B cell (primary cell): ENCODE results near the gene CLN3. TPM values are rescaled to one million over a fixed set of nuclear protein-coding genes. Genes with fewer than 3 reads are reported as not detected.

Experiments
- ATAC-seq: fragments of 200-7000 bp; cut with Tn5 transposase; one replicate; pipeline ENCODE4 v1.10.0; 2021; ENCODE audit warnings: low read depth, mild to moderate bottlenecking, moderate number of reproducible peaks, moderate library complexity
- CTCF ChIA-PET: fragments of 350-600 bp; sonication (Branson Sonifier 250); formaldehyde crosslinking; loops from one replicate; lab custom pipeline; 2021; ENCODE audit warnings: antibody characterized with exemption, inconsistent platforms; lab: Charles Lee
- POLR2A ChIA-PET: fragments of 350-600 bp; sonication (Branson Sonifier 250); formaldehyde crosslinking; loops from one replicate; lab custom pipeline; 2021; ENCODE audit warnings: antibody characterized with exemption; lab: Charles Lee
- DNase-seq: peaks from one replicate; pipeline ENCODE4 v3.0.0; 2013
- H2AFZ ChIP-seq: 2 replicates; pipeline ENCODE4 v1.6.1; 2012; ENCODE audit warnings: mild to moderate bottlenecking, low read depth, low read length; ENCODE audit not compliant: insufficient read depth, poor library complexity, severe bottlenecking
- H3K27ac ChIP-seq, 2 donors: 1 replicate in 1 of 2; 2 replicates in 1 of 2; pipeline ENCODE4 v1.5.1; 2012 to 2013; ENCODE audit warnings: low read length in 2 of 2, mild to moderate bottlenecking in 2 of 2, moderate library complexity in 1 of 2
- H3K27me3 ChIP-seq, 4 experiments: fragments of 200-600 bp in 1 of 4; sonication (generic) in 1 of 4; replicated peaks in 1 of 4; 1 replicate in 2 of 4; 2 replicates in 2 of 4; pipeline versions ENCODE4 v1.6.1 to v1.7.0; 2013 to 2016; ENCODE audit warnings: low read length in 3 of 4, mild to moderate bottlenecking in 2 of 4, mixed read lengths in 1 of 4, moderate library complexity in 1 of 4; ENCODE audit not compliant: insufficient read depth in 4 of 4, control insufficient read depth in 3 of 4; ENCODE audit errors: control extremely low read depth in 1 of 4
- H3K36me3 ChIP-seq, 2 experiments: replicated peaks in 1 of 2; 1 replicate in 1 of 2; 2 replicates in 1 of 2; pipeline versions ENCODE4 v1.6.1 to v1.7.1; 2013; ENCODE audit warnings: low read length in 1 of 2; ENCODE audit not compliant: insufficient read depth in 2 of 2, control insufficient read depth in 1 of 2; ENCODE audit errors: control extremely low read depth in 1 of 2, extremely low read depth in 1 of 2
- H3K4me1 ChIP-seq, 2 donors: fragments of 200-600 bp in 1 of 2; sonication (generic) in 1 of 2; 1 replicate in 1 of 2; 2 replicates in 1 of 2; pipeline versions ENCODE4 v1.5.1 to v1.6.1; 2013 to 2017; ENCODE audit warnings: low read length in 2 of 2; ENCODE audit not compliant: control insufficient read depth in 2 of 2, insufficient read depth in 2 of 2
- H3K4me2 ChIP-seq: replicated peaks from 2 replicates; pipeline ENCODE3; 2012; ENCODE audit warnings: mild to moderate bottlenecking, low read depth, low read length; ENCODE audit not compliant: poor library complexity, severe bottlenecking
- H3K4me3 ChIP-seq, 5 experiments: fragments of 200-600 bp in 1 of 5; sonication (generic) in 1 of 5; 1 replicate in 3 of 5; 2 replicates in 2 of 5; pipeline versions ENCODE4 v1.5.1 to v1.7.0; 2011 to 2016; ENCODE audit warnings: low read length in 4 of 5, mild to moderate bottlenecking in 4 of 5, low read depth in 2 of 5, control low read depth in 1 of 5, moderate library complexity in 1 of 5; ENCODE audit not compliant: insufficient read depth in 1 of 5; ENCODE audit errors: control extremely low read depth in 1 of 5, extremely low read depth in 1 of 5
- H3K79me2 ChIP-seq: fragments of 200-600 bp; sonication (generic); one replicate; pipeline ENCODE4 v1.6.0; 2016; ENCODE audit warnings: low read length; ENCODE audit not compliant: control insufficient read depth, insufficient read depth
- H3K9ac ChIP-seq: fragments of 200-600 bp; sonication (generic); 2 replicates; pipeline ENCODE4 v1.6.1; 2017; ENCODE audit warnings: mild to moderate bottlenecking, low read length, moderate library complexity
- H3K9me3 ChIP-seq, 3 donors: one replicate each; pipeline versions ENCODE4 v1.6.1 to v1.7.1; 2013; ENCODE audit warnings: low read length in 2 of 3; ENCODE audit not compliant: control insufficient read depth in 2 of 3, insufficient read depth in 1 of 3; ENCODE audit errors: control extremely low read depth in 1 of 3
- H4K20me1 ChIP-seq: 2 replicates; pipeline ENCODE4 v1.6.0; 2012; ENCODE audit warnings: mild to moderate bottlenecking, low read length; ENCODE audit not compliant: insufficient read depth, control insufficient read depth, poor library complexity, severe bottlenecking
- H3K27ac Mint-ChIP-seq: one replicate; pipeline ENCODE4 v1.8.0; 2021; ENCODE audit warnings: mixed read lengths
- H3K27me3 Mint-ChIP-seq: one replicate; pipeline ENCODE4 v1.8.0; 2021; ENCODE audit warnings: mixed read lengths
- H3K4me1 Mint-ChIP-seq: one replicate; pipeline ENCODE4 v1.8.0; 2021; ENCODE audit warnings: mixed read lengths
- H3K4me3 Mint-ChIP-seq: one replicate; pipeline ENCODE4 v1.8.0; 2021; ENCODE audit warnings: mixed read lengths
- H3K9me3 Mint-ChIP-seq: one replicate; pipeline ENCODE4 v1.8.0; 2022; ENCODE audit warnings: mixed read lengths; ENCODE audit not compliant: insufficient read depth
- CTCF ChIP-seq: fragments of 200-600 bp; IDR thresholded peaks from one replicate; pipeline ENCODE4 v1.8.0; 2022; ENCODE audit warnings: antibody characterized with exemption, mild to moderate bottlenecking
- EZH2 ChIP-seq: IDR thresholded peaks from 2 replicates; pipeline ENCODE4 v1.6.1; 2012; ENCODE audit warnings: borderline replicate concordance, low read depth, mild to moderate bottlenecking, moderate library complexity, low read length; ENCODE audit not compliant: insufficient read depth, poor library complexity, severe bottlenecking
- WGBS: methylation state at CpG from one replicate; pipeline ENCODE4 v1.1.5; 2013; ENCODE audit warnings: missing lambda C conversion rate; ENCODE audit not compliant: insufficient coverage; 5-methylcytosine and 5-hydroxymethylcytosine counted together
- intact Hi-C: fragments of 100-400 bp; cut with micrococcal nuclease; formaldehyde crosslinking; loops from one replicate; pipeline ENCODE4 v1.10.0; 2022
- polyA plus RNA-seq: library from polyadenylated mRNA; depleted of rRNA; stranded (reverse); fragments of >200 nt; gene quantifications from 2 replicates; pipeline ENCODE4 v1.2.3, GENCODE V29; 2012
- total RNA-seq, 2 donors: library from RNA; stranded (reverse); fragments of 120-200 nt in 1 of 2; gene quantifications; 1 replicate in 1 of 2; 2 replicates in 1 of 2; pipeline versions ENCODE4 v1.2.3 to v1.2.4, GENCODE V29; 2013 to 2022

The CLN3 gene
- total and polyA plus RNA-seq, 2 donors (not counting 1 experiment from before 2014, with no cell fraction given) = 34.3 to 37.7 TPM

- Histone ChIP-seq H2AFZ (no peak within 1 kb of the TSS), H3K4me1 (peaks cover 0 to 8% of the 10 kb centered on the region in 2 donors), H3K9me3 (no peaks in the 10 kb centered on the region), H3K4me2 (no peak within 1 kb of the TSS), H3K9ac (no peak within 1 kb of the TSS), H3K27ac (no peak within 1 kb of the TSS), H3K4me3 (no peak within 1 kb of the TSS), H3K79me2 (no peaks in the 10 kb centered on the region), H4K20me1 (no peaks in the 10 kb centered on the region), H3K27me3 (peaks cover 0 to 4% (median 0%) of the 10 kb centered on the region in 4 experiments), H3K36me3 (no peaks in the 10 kb centered on the region)
- CTCF ChIA-PET = interaction anchor here (0.7 kb wide), 1 partner anchor 652 kb away, joined by 4 read pairs; no protein-coding TSS in a partner anchor
- H3K9me3 Mint-ChIP-seq = no peaks in the 10 kb centered on the region
- no peak within 1 kb of the TSS for H3K4me3 Mint-ChIP-seq
- ATAC-seq (no peak), DNase-seq (no peak)
- intact Hi-C loops = no loop called here
- TF ChIP-seq EZH2 = no peak
- no peak for TF ChIP-seq CTCF
- H3K27me3 Mint-ChIP-seq = peaks cover 18% of the 10 kb centered on the region
- POLR2A ChIA-PET = no interaction called here
- H3K4me1 Mint-ChIP-seq = peaks cover 9% of the 10 kb centered on the region
- H3K27ac Mint-ChIP-seq = no peak within 1 kb of the TSS
- 80% methylated on average over 16 of the region's 22 CpGs for WGBS
Measured at GRCh38 chr16:28538733-28539596, 47.1 kb upstream of the CLN3 start, which contains the start of gene NUPR1. Gene NUPR1 (minus strand): TSS chr16:28538974. CDS start chr16:28538907, 67 bp downstream.
